ENCODE results near the gene OR52B4.
A peak's percentile ranks its signal among the peaks of the same experiment; 100 is the strongest.
"Not testable (repeated sequence)": the region's sequence is repeated elsewhere in the genome, so short reads cannot be mapped to it uniquely, and the experiment has no call there.

OR52B4 gene
- 0 reads per million in 4 donors for total RNA-seq

- no peak for DNase-seq
These were observed at the start of gene OR52B4 for GRCh38 chr11:4368286-4368685. Gene OR52B4, minus strand, starts transcription at chr11:4368386. Its CDS starts 91 bp downstream, at chr11:4368295.

GRCh38 chr11:4416816-4417215 is 48.6 kb upstream of the OR52B4 start:
- no peak for DNase-seq

- DNase-seq: no peak
These were observed 48.1 kb upstream of the OR52B4 start for GRCh38 chr11:4416306-4416705.

- not testable (repeated sequence) for DNase-seq
These were observed 38.0 kb upstream of the OR52B4 start for GRCh38 chr11:4406206-4406605.

GRCh38 chr11:4393858-4394223 is 25.7 kb upstream of the OR52B4 start:
- no peak for DNase-seq

GRCh38 chr11:4393209-4393857 is 25.1 kb upstream of the OR52B4 start, which contains the start of gene TRIM21:
Gene TRIM21, minus strand, starts transcription at chr11:4393702. Its CDS starts 3,293 bp downstream, at chr11:4390409.
- DNase-seq: peak; percentile 67 to 90 (median 78)

- no peak for DNase-seq
These were observed 20.0 kb upstream of the OR52B4 start for GRCh38 chr11:4388221-4388620.

- DNase-seq: no peak
These were observed 18.0 kb upstream of the OR52B4 start for GRCh38 chr11:4385978-4386740.

- DNase-seq: no peak
These were observed 13.7 kb upstream of the OR52B4 start for GRCh38 chr11:4381901-4382300.

- DNase-seq: no peak
These were observed 7.4 kb upstream of the OR52B4 start for GRCh38 chr11:4375431-4376140.

GRCh38 chr11:4370166-4370565 is 2.0 kb upstream of the OR52B4 start:
- DNase-seq: no peak

GRCh38 chr11:4348142-4348541 is 20.0 kb downstream of the OR52B4 start:
- not testable (repeated sequence) for DNase-seq

- not testable (repeated sequence) for DNase-seq
These were observed 22.8 kb downstream of the OR52B4 start for GRCh38 chr11:4345366-4345765.

- DNase-seq: not testable (repeated sequence)
These were observed 33.8 kb downstream of the OR52B4 start for GRCh38 chr11:4334356-4334755.

Data from T-helper 1 cell (primary cell).